GM23248 (cell line): ENCODE results near the gene STK32A. TPM values are rescaled to one million over a fixed set of nuclear protein-coding genes. Genes with fewer than 3 reads are reported as not detected.

Source experiments
- DNase-seq: peaks from one replicate; pipeline ENCODE4 v3.0.0-alpha.2; 2015
- H2AFZ ChIP-seq: fragments of 200-600 bp; sonication (generic); 2 replicates; pipeline ENCODE4 v1.6.1; 2016; ENCODE audit warnings: antibody characterized with exemption
- H3F3A ChIP-seq: fragments of 200-600 bp; sonication (generic); 2 replicates; pipeline ENCODE4 v1.6.1; 2016; ENCODE audit warnings: mild to moderate bottlenecking, antibody characterized with exemption, mixed run types; ENCODE audit not compliant: insufficient read depth
- H3K27ac ChIP-seq: fragments of 200-600 bp; sonication (generic); 2 replicates; pipeline ENCODE4 v1.5.1; 2016; ENCODE audit warnings: mild to moderate bottlenecking
- H3K27me3 ChIP-seq: fragments of 200-600 bp; sonication (generic); replicated peaks from 2 replicates; pipeline ENCODE4 v1.6.1; 2016; ENCODE audit warnings: mild to moderate bottlenecking; ENCODE audit not compliant: insufficient read depth
- H3K36me3 ChIP-seq: fragments of 200-600 bp; sonication (generic); 2 replicates; pipeline ENCODE4 v1.6.1; 2016; ENCODE audit warnings: low read depth, mild to moderate bottlenecking
- H3K4me1 ChIP-seq: fragments of 200-600 bp; sonication (generic); 2 replicates; pipeline ENCODE4 v1.6.1; 2016; ENCODE audit warnings: mild to moderate bottlenecking; ENCODE audit not compliant: insufficient read depth
- H3K4me2 ChIP-seq: fragments of 200-600 bp; sonication (generic); one replicate; pipeline ENCODE4 v1.6.1; 2016; ENCODE audit warnings: mild to moderate bottlenecking; ENCODE audit not compliant: unreplicated experiment
- H3K4me3 ChIP-seq: fragments of 200-600 bp; sonication (generic); 2 replicates; pipeline ENCODE4 v1.5.1; 2016; ENCODE audit warnings: mild to moderate bottlenecking
- H3K79me2 ChIP-seq: fragments of 200-600 bp; sonication (generic); 2 replicates; pipeline ENCODE4 v1.6.1; 2016; ENCODE audit warnings: mild to moderate bottlenecking; ENCODE audit not compliant: insufficient read depth
- H3K9ac ChIP-seq: fragments of 200-600 bp; sonication (generic); 2 replicates; pipeline ENCODE4 v1.6.1; 2016; ENCODE audit warnings: mild to moderate bottlenecking
- H3K9me2 ChIP-seq: fragments of 200-600 bp; sonication (generic); 2 replicates; pipeline ENCODE4 v1.6.1; 2016; ENCODE audit warnings: mixed run types, mild to moderate bottlenecking, moderate library complexity; ENCODE audit not compliant: insufficient read depth
- H3K9me3 ChIP-seq: fragments of 200-600 bp; sonication (generic); one replicate; pipeline ENCODE4 v1.6.1; 2017; ENCODE audit warnings: low read depth
- H4K20me1 ChIP-seq: fragments of 200-600 bp; sonication (generic); 2 replicates; pipeline ENCODE4 v1.6.0; 2016; ENCODE audit not compliant: insufficient read depth
- EZH2 ChIP-seq: fragments of 200-600 bp; sonication (generic); IDR thresholded peaks from 2 replicates; pipeline ENCODE4 v1.6.1; 2018; ENCODE audit warnings: antibody characterized with exemption, mild to moderate bottlenecking; ENCODE audit not compliant: insufficient read depth, poor library complexity, severe bottlenecking
- EZH2phosphoT487 ChIP-seq: fragments of 200-600 bp; sonication (generic); IDR thresholded peaks from 2 replicates; pipeline ENCODE4 v1.6.1; 2018; ENCODE audit warnings: antibody characterized with exemption, moderate library complexity, mild to moderate bottlenecking, low read depth; ENCODE audit not compliant: insufficient read depth
- WGBS, 2 experiments: methylation state at CpG; one replicate each; pipeline ENCODE4 v1.1.6; 2015 to 2017; ENCODE audit warnings: low lambda C conversion rate in 2 of 2, low coverage in 1 of 2; ENCODE audit errors: missing lambda C conversion rate in 2 of 2; 5-methylcytosine and 5-hydroxymethylcytosine counted together
- in situ Hi-C: fragments of 300-500 bp; cut with MboI; formaldehyde crosslinking; loops from 2 replicates; pipeline ENCODE4 v1.15.0; 2020
- polyA plus RNA-seq: library from polyadenylated mRNA; unstranded; fragments of >200 nt; fragmentation: Nextera tagmentation; extraction: Ambion mirVana; gene quantifications from 2 replicates; pipeline ENCODE4 v1.2.1, GENCODE V29; 2016
- total RNA-seq: library from RNA; depleted of rRNA; stranded (reverse); fragments of >200 nt; shearing (Covaris generic); gene quantifications from 2 replicates; pipeline ENCODE4 v1.2.3, GENCODE V29; 2014

The STK32A gene
- total and polyA plus RNA-seq, 2 experiments from 2014 or later = 1.3 to 1.5 TPM

- H3K79me2 ChIP-seq = no peaks in the 10 kb centered on the region
- TF ChIP-seq EZH2phosphoT487 (no peak), EZH2 (no peak)
- no peaks in the 10 kb centered on the region for H3K9me3 ChIP-seq
- H2AFZ ChIP-seq = no peak overlapping the region
- H4K20me1 ChIP-seq = no peaks in the 10 kb centered on the region
- no peaks in the 10 kb centered on the region for H3F3A ChIP-seq
- 25 to 31% methylated on average over 1 of the region's 1 CpG for WGBS, 2 experiments
- peak; percentile 19 for DNase-seq
- no peaks in the 10 kb centered on the region for H3K36me3 ChIP-seq
- H3K4me3 ChIP-seq = no peak overlapping the region
- H3K27me3 ChIP-seq = no peaks in the 10 kb centered on the region
- H3K27ac ChIP-seq = no peak overlapping the region
- no peaks in the 10 kb centered on the region for H3K4me1 ChIP-seq
- no peaks in the 10 kb centered on the region for H3K9me2 ChIP-seq
- no peak overlapping the region for H3K4me2 ChIP-seq
- no peak overlapping the region for H3K9ac ChIP-seq
- in situ Hi-C loops = loop anchor here (10.0 kb wide), 1 partner anchor 646 kb away; no protein-coding TSS in a partner anchor
Measured at GRCh38 chr5:147190331-147190730, 44.5 kb upstream of the STK32A start.

GRCh38 chr5:147193123-147193522 lies 41.7 kb upstream of the STK32A start:
- WGBS, 2 experiments = 60 to 68% methylated on average over 1 of the region's 1 CpG
- in situ Hi-C loops = loop anchor here (10.0 kb wide), 1 partner anchor 648 kb away; no protein-coding TSS in a partner anchor
- H3K9me2 ChIP-seq = no peaks in the 10 kb centered on the region

GRCh38 chr5:147200004-147200403 lies 34.8 kb upstream of the STK32A start:
- Histone ChIP-seq H3K4me3 (no peak overlapping the region), H3K27ac (no peak overlapping the region), H3K36me3 (no peaks in the 10 kb centered on the region), H3K4me1 (no peaks in the 10 kb centered on the region), H3K4me2 (no peak overlapping the region), H3K9me2 (no peaks in the 10 kb centered on the region), H3F3A (no peaks in the 10 kb centered on the region), H3K9me3 (no peaks in the 10 kb centered on the region), H3K79me2 (no peaks in the 10 kb centered on the region), H4K20me1 (no peaks in the 10 kb centered on the region), H2AFZ (no peak overlapping the region), H3K9ac (no peak overlapping the region), H3K27me3 (no peaks in the 10 kb centered on the region; the same call in 1 of the 2 replicates)
- DNase-seq = no peak
- in situ Hi-C loops = no loop called here
- WGBS, 2 experiments = 50% methylated on average over 5 of the region's 5 CpGs
- TF ChIP-seq EZH2 = no peak

More at GRCh38 chr5:147193123-147193522, 41.7 kb upstream of the STK32A start:
- no peaks in the 10 kb centered on the region; the same call in 1 of the 2 replicates for H3K27me3 ChIP-seq
- H3F3A ChIP-seq = no peaks in the 10 kb centered on the region
- TF ChIP-seq EZH2phosphoT487 = no peak
- no peak for TF ChIP-seq EZH2
- no peaks in the 10 kb centered on the region for H3K4me1 ChIP-seq
- no peaks in the 10 kb centered on the region for H4K20me1 ChIP-seq
- H2AFZ ChIP-seq = no peak overlapping the region
- H3K9me3 ChIP-seq = no peaks in the 10 kb centered on the region
- H3K4me2 ChIP-seq = no peak overlapping the region
- no peaks in the 10 kb centered on the region for H3K36me3 ChIP-seq
- H3K9ac ChIP-seq = no peak overlapping the region
- H3K4me3 ChIP-seq = no peak overlapping the region
- no peak for DNase-seq
- no peak overlapping the region for H3K27ac ChIP-seq
- H3K79me2 ChIP-seq = no peaks in the 10 kb centered on the region

GRCh38 chr5:147203213-147203612 lies 31.6 kb upstream of the STK32A start:
- Histone ChIP-seq H3K27me3 (no peaks in the 10 kb centered on the region; the same call in 1 of the 2 replicates), H3K4me3 (no peak overlapping the region), H3K4me2 (no peak overlapping the region), H3K79me2 (no peaks in the 10 kb centered on the region), H3F3A (no peaks in the 10 kb centered on the region), H3K9ac (no peak overlapping the region), H4K20me1 (no peaks in the 10 kb centered on the region), H3K27ac (no peak overlapping the region), H3K36me3 (no peaks in the 10 kb centered on the region), H3K9me3 (no peaks in the 10 kb centered on the region), H2AFZ (no peak overlapping the region), H3K9me2 (no peaks in the 10 kb centered on the region), H3K4me1 (no peaks in the 10 kb centered on the region)
- WGBS, 2 experiments = 17 to 27% methylated on average over 4 of the region's 4 CpGs
- in situ Hi-C loops = no loop called here
- no peak for DNase-seq
- TF ChIP-seq EZH2 (no peak), EZH2phosphoT487 (no peak)

- H3K9ac ChIP-seq = no peak overlapping the region
- H3K4me2 ChIP-seq = no peak overlapping the region
- 27 to 30% methylated on average over 2 of the region's 2 CpGs for WGBS, 2 experiments
- TF ChIP-seq EZH2 (no peak), EZH2phosphoT487 (no peak)
- no peaks in the 10 kb centered on the region for H3K9me3 ChIP-seq
- no peak overlapping the region for H3K27ac ChIP-seq
- in situ Hi-C loops = no loop called here
- H3K27me3 ChIP-seq = no peaks in the 10 kb centered on the region
- H3F3A ChIP-seq = no peaks in the 10 kb centered on the region
- no peaks in the 10 kb centered on the region for H3K79me2 ChIP-seq
- H3K4me3 ChIP-seq = no peak overlapping the region
- DNase-seq = no peak
- H2AFZ ChIP-seq = no peak overlapping the region
- H4K20me1 ChIP-seq = no peaks in the 10 kb centered on the region
- no peaks in the 10 kb centered on the region for H3K4me1 ChIP-seq
- no peaks in the 10 kb centered on the region for H3K36me3 ChIP-seq
- no peaks in the 10 kb centered on the region for H3K9me2 ChIP-seq
Measured at GRCh38 chr5:147204576-147204975, 30.2 kb upstream of the STK32A start.
